SK-N-SH (cell line): Measurements from ENCODE around the gene VIL1.

Experiments
- EP300 ChIP-seq, 2 experiments: IDR thresholded peaks; 2 replicates each; pipeline versions ENCODE4 v1.4.0 to v1.6.1; 2012; ENCODE audit warnings: borderline replicate concordance in 1 of 2, low read depth in 1 of 2, low read length in 1 of 2
- FOXJ3 ChIP-seq: sonication (generic); formaldehyde crosslinking; IDR thresholded peaks from 2 replicates; pipeline ENCODE4 v1.5.1; 2020; ENCODE audit warnings: mild to moderate bottlenecking, missing genetic modification reagents
- FOXM1 ChIP-seq: IDR thresholded peaks from 2 replicates; pipeline ENCODE4 v1.4.0; 2012; ENCODE audit warnings: low read depth, mild to moderate bottlenecking
- MXI1 ChIP-seq: IDR thresholded peaks from 2 replicates; pipeline ENCODE4 v1.6.1; 2012; ENCODE audit warnings: mild to moderate bottlenecking, low read depth, low read length, improper control_type of control experiment
- NRF1 ChIP-seq: IDR thresholded peaks from 2 replicates; pipeline ENCODE4 v1.6.1; 2012; ENCODE audit warnings: low read depth, mild to moderate bottlenecking, low read length
- POLR2AphosphoS5 ChIP-seq: IDR thresholded peaks from 2 replicates; pipeline ENCODE4 v1.6.1; 2012; ENCODE audit warnings: low read depth, low read length
- SMC3 ChIP-seq: IDR thresholded peaks from 2 replicates; pipeline ENCODE4 v1.6.1; 2012; ENCODE audit warnings: low read depth, low read length, improper control_type of control experiment
- TEAD4 ChIP-seq: IDR thresholded peaks from 2 replicates; pipeline ENCODE4 v1.4.0; 2012; ENCODE audit warnings: mild to moderate bottlenecking, borderline replicate concordance; ENCODE audit not compliant: insufficient read depth
- TF ChIP-seq, protein P1 (sequence below): fragments of 200-600 bp; sonication (generic); IDR thresholded peaks from 2 replicates; pipeline ENCODE4 v1.6.1; 2017; ENCODE audit warnings: antibody characterized with exemption, mild to moderate bottlenecking, moderate library complexity

DNA sequence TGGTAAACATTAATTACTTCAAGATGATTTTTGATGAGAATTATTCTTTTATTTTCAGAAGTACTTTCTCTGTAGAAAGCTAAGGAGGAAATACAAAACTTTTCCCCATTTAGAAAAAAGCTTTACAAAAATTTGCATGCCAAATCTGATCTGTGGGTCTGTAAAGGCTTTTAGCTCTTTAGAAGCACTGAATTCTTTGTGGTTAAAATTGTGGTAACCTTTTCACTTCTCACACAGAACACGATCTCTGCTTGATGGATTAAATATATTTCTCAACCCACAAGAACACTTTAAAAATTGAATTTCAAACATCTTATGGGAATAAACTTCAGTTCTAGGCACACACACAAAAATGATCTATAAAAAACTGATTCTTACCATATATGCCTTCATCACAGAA is 63.7 kb downstream of the VIL1 start:
- TF ChIP-seq, protein P1, sequence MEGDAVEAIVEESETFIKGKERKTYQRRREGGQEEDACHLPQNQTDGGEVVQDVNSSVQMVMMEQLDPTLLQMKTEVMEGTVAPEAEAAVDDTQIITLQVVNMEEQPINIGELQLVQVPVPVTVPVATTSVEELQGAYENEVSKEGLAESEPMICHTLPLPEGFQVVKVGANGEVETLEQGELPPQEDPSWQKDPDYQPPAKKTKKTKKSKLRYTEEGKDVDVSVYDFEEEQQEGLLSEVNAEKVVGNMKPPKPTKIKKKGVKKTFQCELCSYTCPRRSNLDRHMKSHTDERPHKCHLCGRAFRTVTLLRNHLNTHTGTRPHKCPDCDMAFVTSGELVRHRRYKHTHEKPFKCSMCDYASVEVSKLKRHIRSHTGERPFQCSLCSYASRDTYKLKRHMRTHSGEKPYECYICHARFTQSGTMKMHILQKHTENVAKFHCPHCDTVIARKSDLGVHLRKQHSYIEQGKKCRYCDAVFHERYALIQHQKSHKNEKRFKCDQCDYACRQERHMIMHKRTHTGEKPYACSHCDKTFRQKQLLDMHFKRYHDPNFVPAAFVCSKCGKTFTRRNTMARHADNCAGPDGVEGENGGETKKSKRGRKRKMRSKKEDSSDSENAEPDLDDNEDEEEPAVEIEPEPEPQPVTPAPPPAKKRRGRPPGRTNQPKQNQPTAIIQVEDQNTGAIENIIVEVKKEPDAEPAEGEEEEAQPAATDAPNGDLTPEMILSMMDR, result no peak
- TF ChIP-seq POLR2AphosphoS5, result no peak
- TF ChIP-seq NRF1, result no peak
- TF ChIP-seq EP300 (IDR thresholded peaks at IDR 0.05; ENCODE audit: borderline replicate concordance in 1 of 2, low read depth in 1 of 2, low read length in 1 of 2), result no peak
- no peak for TF ChIP-seq MXI1
- no peak for TF ChIP-seq FOXJ3 (CRISPR knock-in tag)
- TF ChIP-seq TEAD4, result no peak
- TF ChIP-seq FOXM1, result no peak
- TF ChIP-seq SMC3, result no peak
